PC-9 (cell line): ENCODE measurements around the gene TSHZ3. TPM values are rescaled to one million over a fixed set of nuclear protein-coding genes. Genes with fewer than 3 reads are reported as not detected.

Experiments
- BruUV-seq: library from RNA; stranded (reverse); fragments of 400-500 nt; replicated peaks from 2 replicates; lab custom pipeline; 2021; lab: Mats Ljungman, UMichigan
- CTCF ChIA-PET: fragments of 300-600 bp; sonication (Branson Sonifier 250); formaldehyde crosslinking; loops from one replicate; lab custom pipeline; 2022; ENCODE audit warnings: antibody characterized with exemption; lab: Charles Lee
- POLR2A ChIA-PET: fragments of 300-600 bp; sonication (Branson Sonifier 250); formaldehyde crosslinking; loops from one replicate; lab custom pipeline; 2022; ENCODE audit warnings: antibody characterized with exemption; ENCODE audit not compliant: unreplicated experiment; lab: Charles Lee
- DNase-seq, 2 experiments: peaks; one replicate each; pipeline versions ENCODE4 v3.0.0 to v3.0.0-alpha.2; 2015 to 2022; ENCODE audit warnings: mixed read lengths in 1 of 2
- H2AFZ ChIP-seq: fragments of 200-600 bp; sonication (generic); 2 replicates; pipeline ENCODE4 v1.8.1; 2017; ENCODE audit warnings: antibody characterized with exemption
- H3F3A ChIP-seq: fragments of 200-600 bp; sonication (generic); 2 replicates; pipeline ENCODE4 v1.8.1; 2017; ENCODE audit warnings: antibody characterized with exemption, mild to moderate bottlenecking, low read depth; ENCODE audit not compliant: insufficient read depth
- H3K27ac ChIP-seq: fragments of 200-600 bp; sonication (generic); 2 replicates; pipeline ENCODE4 v1.6.1; 2016; ENCODE audit warnings: mixed run types
- H3K27me3 ChIP-seq: fragments of 200-600 bp; sonication (generic); 2 replicates; pipeline ENCODE4 v1.6.1; 2016; ENCODE audit warnings: low read depth, mixed run types; ENCODE audit not compliant: insufficient read depth
- H3K36me3 ChIP-seq: fragments of 200-600 bp; sonication (generic); 2 replicates; pipeline ENCODE4 v1.6.1; 2016; ENCODE audit warnings: low read depth, mixed run types
- H3K4me1 ChIP-seq: fragments of 200-600 bp; sonication (generic); replicated peaks from 2 replicates; pipeline ENCODE4 v1.6.1; 2016; ENCODE audit warnings: mixed run types; ENCODE audit not compliant: insufficient read depth
- H3K4me2 ChIP-seq: fragments of 200-600 bp; sonication (generic); 2 replicates; pipeline ENCODE4 v1.6.1; 2017; ENCODE audit warnings: mixed run types
- H3K4me3 ChIP-seq: fragments of 200-600 bp; sonication (generic); 2 replicates; pipeline ENCODE4 v1.6.1; 2016; ENCODE audit warnings: mixed run types
- H3K79me2 ChIP-seq: fragments of 200-600 bp; sonication (generic); 2 replicates; pipeline ENCODE4 v1.6.1; 2017; ENCODE audit warnings: low read depth, mixed run types
- H3K9me2 ChIP-seq: fragments of 200-600 bp; sonication (generic); 2 replicates; pipeline ENCODE4 v1.8.1; 2017; ENCODE audit warnings: mild to moderate bottlenecking; ENCODE audit not compliant: insufficient read depth
- H3K9me3 ChIP-seq: fragments of 200-600 bp; sonication (generic); 2 replicates; pipeline ENCODE4 v1.8.1; 2016; ENCODE audit warnings: low read depth; ENCODE audit not compliant: insufficient read depth
- H4K20me1 ChIP-seq: fragments of 200-600 bp; sonication (generic); 2 replicates; pipeline ENCODE4 v1.8.1; 2017; ENCODE audit not compliant: insufficient read depth
- EZH2 ChIP-seq: fragments of 200-600 bp; sonication (generic); IDR thresholded peaks from 2 replicates; pipeline ENCODE4 v1.8.0; 2017; ENCODE audit warnings: antibody characterized with exemption, low read depth
- intact Hi-C: fragments of 100-400 bp; cut with micrococcal nuclease; formaldehyde crosslinking; loops from one replicate; pipeline ENCODE4 v1.10.0; 2022; ENCODE audit not compliant: unreplicated experiment
- total RNA-seq: library from RNA; stranded (reverse); gene quantifications from 2 replicates; pipeline ENCODE4 v1.2.3, GENCODE V29; 2021
- TF ChIP-seq, protein P1 (sequence below): fragments of 200-600 bp; sonication (generic); conservative IDR thresholded peaks from 2 replicates; pipeline ENCODE4 v1.6.1; 2017; ENCODE audit warnings: mixed run types, antibody characterized with exemption, mild to moderate bottlenecking, moderate library complexity

TSHZ3 gene
- total RNA-seq, 1 experiment from 2014 or later = not detected

DNA sequence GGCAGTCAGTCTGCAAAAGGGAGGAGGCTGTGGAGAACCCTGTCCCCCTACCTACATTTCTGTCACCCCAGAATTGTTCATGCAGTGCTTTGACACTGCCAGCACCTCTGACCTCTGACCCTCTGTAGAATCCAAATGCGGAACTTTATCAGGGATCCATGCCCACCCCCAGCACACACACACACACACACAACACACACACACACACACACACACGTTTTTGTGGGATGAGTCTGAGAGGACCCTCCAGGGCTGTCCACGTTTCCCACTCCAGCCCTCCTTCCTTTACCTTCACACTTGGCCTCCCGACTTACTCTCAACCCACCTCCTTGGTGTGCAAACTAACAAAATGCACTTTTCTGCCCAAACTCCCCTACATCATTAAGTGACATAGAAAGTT is 42.3 kb upstream of the TSHZ3 start:
- no peaks in the 10 kb centered on the region for H3F3A ChIP-seq
- ChIA-PET POLR2A (no interaction called here), CTCF (no interaction called here)
- DNase-seq = no peak
- no peak overlapping the region for H3K4me2 ChIP-seq
- no peaks in the 10 kb centered on the region for H3K4me1 ChIP-seq
- no peaks in the 10 kb centered on the region for H3K36me3 ChIP-seq
- H3K4me3 ChIP-seq = no peak overlapping the region
- H3K27me3 ChIP-seq = peaks cover 38% of the 10 kb centered on the region
- H3K9me3 ChIP-seq = no peaks in the 10 kb centered on the region
- no peaks in the 10 kb centered on the region for H4K20me1 ChIP-seq
- H3K27ac ChIP-seq = no peak overlapping the region
- TF ChIP-seq, protein P1, sequence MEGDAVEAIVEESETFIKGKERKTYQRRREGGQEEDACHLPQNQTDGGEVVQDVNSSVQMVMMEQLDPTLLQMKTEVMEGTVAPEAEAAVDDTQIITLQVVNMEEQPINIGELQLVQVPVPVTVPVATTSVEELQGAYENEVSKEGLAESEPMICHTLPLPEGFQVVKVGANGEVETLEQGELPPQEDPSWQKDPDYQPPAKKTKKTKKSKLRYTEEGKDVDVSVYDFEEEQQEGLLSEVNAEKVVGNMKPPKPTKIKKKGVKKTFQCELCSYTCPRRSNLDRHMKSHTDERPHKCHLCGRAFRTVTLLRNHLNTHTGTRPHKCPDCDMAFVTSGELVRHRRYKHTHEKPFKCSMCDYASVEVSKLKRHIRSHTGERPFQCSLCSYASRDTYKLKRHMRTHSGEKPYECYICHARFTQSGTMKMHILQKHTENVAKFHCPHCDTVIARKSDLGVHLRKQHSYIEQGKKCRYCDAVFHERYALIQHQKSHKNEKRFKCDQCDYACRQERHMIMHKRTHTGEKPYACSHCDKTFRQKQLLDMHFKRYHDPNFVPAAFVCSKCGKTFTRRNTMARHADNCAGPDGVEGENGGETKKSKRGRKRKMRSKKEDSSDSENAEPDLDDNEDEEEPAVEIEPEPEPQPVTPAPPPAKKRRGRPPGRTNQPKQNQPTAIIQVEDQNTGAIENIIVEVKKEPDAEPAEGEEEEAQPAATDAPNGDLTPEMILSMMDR = no peak
- TF ChIP-seq EZH2 = no peak
- no peaks in the 10 kb centered on the region for H3K9me2 ChIP-seq
- no TSS peak for BruUV-seq
- H2AFZ ChIP-seq = no peak overlapping the region
- intact Hi-C loops = no loop called here
- H3K79me2 ChIP-seq = no peaks in the 10 kb centered on the region

DNA sequence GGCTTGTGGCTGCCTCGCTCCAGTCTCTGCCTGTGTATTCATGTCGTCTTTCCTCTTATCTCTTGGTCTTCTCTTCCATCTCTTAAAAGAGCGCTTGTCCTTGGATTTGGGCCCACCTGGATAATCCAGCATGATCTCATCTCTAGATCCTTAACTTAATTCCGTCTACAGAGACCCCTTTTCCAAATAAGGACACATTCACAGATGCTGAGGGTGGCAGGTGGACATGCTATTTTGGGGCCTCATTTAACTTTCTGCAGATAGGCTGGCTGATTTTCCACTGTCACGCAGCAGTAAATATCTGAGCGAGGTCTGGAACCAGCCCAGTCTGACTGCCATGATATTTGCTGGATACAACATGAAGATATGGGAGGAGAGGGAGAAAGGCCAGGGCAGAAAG is 41.5 kb upstream of the TSHZ3 start:
- no peak for DNase-seq
- no peaks in the 10 kb centered on the region for H3K9me2 ChIP-seq
- intact Hi-C loops = no loop called here
- no TSS peak for BruUV-seq
- peaks cover 43% of the 10 kb centered on the region for H3K27me3 ChIP-seq
- H3K9me3 ChIP-seq = no peaks in the 10 kb centered on the region
- H3K79me2 ChIP-seq = no peaks in the 10 kb centered on the region
- H3F3A ChIP-seq = no peaks in the 10 kb centered on the region
- H3K4me3 ChIP-seq = no peak overlapping the region
- no peaks in the 10 kb centered on the region for H3K36me3 ChIP-seq
- POLR2A ChIA-PET = no interaction called here
- H4K20me1 ChIP-seq = no peaks in the 10 kb centered on the region
- H3K4me1 ChIP-seq = no peaks in the 10 kb centered on the region
- H2AFZ ChIP-seq = no peak overlapping the region
- H3K27ac ChIP-seq = no peak overlapping the region
- no peak overlapping the region for H3K4me2 ChIP-seq
- TF ChIP-seq, protein P1 = no peak
- TF ChIP-seq EZH2 = no peak
- CTCF ChIA-PET = no interaction called here

DNA sequence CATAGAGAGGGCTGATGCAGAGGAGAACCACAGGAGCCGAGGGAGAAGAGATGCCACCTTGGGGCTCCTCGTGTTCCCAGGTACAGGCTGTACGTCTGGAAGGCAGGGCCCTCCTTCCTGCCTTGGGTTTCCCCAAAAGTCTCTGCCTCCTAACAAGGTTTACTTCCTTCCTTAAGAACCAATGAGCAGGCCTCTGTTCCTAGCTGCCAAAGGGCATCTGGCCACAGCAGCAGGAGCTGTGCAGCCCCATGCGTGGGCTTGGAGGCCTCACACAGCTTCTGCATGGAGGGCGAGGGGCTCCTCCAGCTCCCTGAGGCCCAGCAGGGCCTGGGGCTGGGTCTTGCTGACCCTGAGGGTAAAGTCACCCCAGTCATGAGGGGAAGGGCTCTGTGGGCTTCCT is 40.6 kb upstream of the TSHZ3 start:
- TF ChIP-seq, protein P1 = no peak
- no peak for TF ChIP-seq EZH2
- Histone ChIP-seq H3K79me2 (no peaks in the 10 kb centered on the region), H4K20me1 (no peaks in the 10 kb centered on the region), H3K27me3 (peaks cover 43% of the 10 kb centered on the region), H3F3A (no peaks in the 10 kb centered on the region), H3K27ac (no peak overlapping the region), H3K9me3 (no peaks in the 10 kb centered on the region), H3K4me3 (no peak overlapping the region), H3K4me2 (no peak overlapping the region), H3K4me1 (no peaks in the 10 kb centered on the region), H3K9me2 (no peaks in the 10 kb centered on the region), H3K36me3 (no peaks in the 10 kb centered on the region), H2AFZ (no peak overlapping the region)
- ChIA-PET CTCF (no interaction called here), POLR2A (no interaction called here)
- no TSS peak for BruUV-seq
- intact Hi-C loops = no loop called here
- no peak for DNase-seq
